Measurements from ENCODE around the gene PTPRT. TPM values are rescaled to one million over a fixed set of nuclear protein-coding genes. Genes with fewer than 3 reads are reported as not detected.

PTPRT gene
- total and polyA plus RNA-seq, 10 of the 15 experiments (the other 5 are each of a cell fraction or from before 2014, with no cell fraction given) = not detected

GRCh38 chr20:42494290-42494689, 695.4 kb downstream of the PTPRT start:
- ATAC-seq (no peak), DNase-seq (ENCODE audit: low read depth, low spot score) (no peak), FAIRE-seq (no peak)
- in situ Hi-C loops (cut with MboI) = no loop called here
- no peak overlapping the region for H3K27ac ChIP-seq (ENCODE audit: control insufficient read depth, insufficient read depth)
- no peak overlapping the region for H3K4me2 ChIP-seq (ENCODE audit: control insufficient read depth, insufficient read depth)
- intact Hi-C loops (cut with micrococcal nuclease; ENCODE audit: unreplicated experiment) = no loop called here
- H3K36me3 ChIP-seq (ENCODE audit: control insufficient read depth in 2 of 2, insufficient read depth in 2 of 2, low read length in 1 of 2) = no peaks in the 10 kb centered on the region
- 52% methylated on average over 4 of the region's 4 CpGs for WGBS (ENCODE audit: insufficient coverage, insufficient replicate concordance, low lambda C conversion rate, missing lambda C conversion rate)
- TF ChIP-seq E4F1 (IDR thresholded peaks at IDR 0.05; ENCODE audit: borderline replicate concordance, partially characterized antibody) (no peak), POLR2A (IDR thresholded peaks at IDR 0.05; ENCODE audit: low read depth, low read length) (no peak), KLF5 (IDR thresholded peaks at IDR 0.05; ENCODE audit: partially characterized antibody) (no peak), SRF (IDR thresholded peaks at IDR 0.05; ENCODE audit: low read depth in 2 of 2, low read length in 2 of 2) (no peak), ZBTB33 (IDR thresholded peaks at IDR 0.05) (no peak), BCLAF1 (IDR thresholded peaks at IDR 0.05) (no peak), JUNB (IDR thresholded peaks at IDR 0.05) (no peak), JUND (IDR thresholded peaks at IDR 0.05; ENCODE audit: low read depth, low read length) (no peak), RAD51 (IDR thresholded peaks at IDR 0.05) (no peak), RUNX3 (IDR thresholded peaks at IDR 0.05; ENCODE audit: low read length) (no peak), CBFB (IDR thresholded peaks at IDR 0.05; ENCODE audit: low read depth) (no peak), ZNF217 (IDR thresholded peaks at IDR 0.05) (no peak), MEF2A (IDR thresholded peaks at IDR 0.05; ENCODE audit: insufficient read depth, low read depth, low read length) (no peak)
- no peaks in the 10 kb centered on the region for H3K9me3 ChIP-seq (replicated peaks; ENCODE audit: control insufficient read depth, insufficient read depth, low read length)
- H3K9ac ChIP-seq (ENCODE audit: control insufficient read depth, insufficient read depth, low read length) = no peak overlapping the region
- ChIA-PET POLR2A (no interaction called here), CTCF (interaction anchor here (0.6 to 1.2 kb wide), 2 partner anchors 8 to 31 kb away, joined by 4 read pairs; no protein-coding TSS in a partner anchor), SMC1A (ENCODE audit: uncharacterized antibody, unreplicated experiment) (no interaction called here), RAD21 (ENCODE audit: unreplicated experiment) (no interaction called here)
- H4K20me1 ChIP-seq (ENCODE audit: control insufficient read depth, insufficient read depth) = no peaks in the 10 kb centered on the region
- no TSS peak for BruUV-seq (replicated peaks)
- H2AFZ ChIP-seq (ENCODE audit: control insufficient read depth, low read depth, low read length) = no peak overlapping the region
- H3K27me3 ChIP-seq (replicated peaks in 1 of 2; ENCODE audit: control insufficient read depth in 2 of 2, insufficient read depth in 2 of 2, low read length in 1 of 2) = no peaks in the 10 kb centered on the region
- H3K79me2 ChIP-seq (ENCODE audit: control insufficient read depth, insufficient read depth, low read length) = no peaks in the 10 kb centered on the region
- H3K4me1 ChIP-seq (ENCODE audit: control insufficient read depth, insufficient read depth, low read length) = peaks cover 4% of the 10 kb centered on the region; the same call in 1 of the 2 replicates
- no peak overlapping the region for H3K4me3 ChIP-seq
